IMR-90 (cell line): ENCODE results near the gene CDK5R1. TPM values are rescaled to one million over a fixed set of nuclear protein-coding genes. Genes with fewer than 3 reads are reported as not detected.

Experiments
- ATAC-seq: fragments of 200-7000 bp; cut with Tn5 transposase; 2 replicates; pipeline ENCODE4 v1.9.1; 2020; ENCODE audit warnings: low read depth, mild to moderate bottlenecking, moderate library complexity
- BruUV-seq: library from RNA; stranded (reverse); fragments of 400-500 nt; replicated peaks from 2 replicates; lab custom pipeline; 2021; lab: Mats Ljungman, UMichigan
- CTCF ChIA-PET: fragments of 300-600 bp; formaldehyde crosslinking; extraction: SDS; loops from one replicate; lab custom pipeline; 2021; ENCODE audit warnings: antibody characterized with exemption; lab: Yijun Ruan, JAX
- POLR2A ChIA-PET: fragments of 300-600 bp; sonication (Branson Sonifier 250); formaldehyde crosslinking; loops from one replicate; lab custom pipeline; 2022; ENCODE audit warnings: antibody characterized with exemption; ENCODE audit not compliant: unreplicated experiment; lab: Charles Lee
- DNase-seq: peaks from one replicate; pipeline ENCODE4 v3.0.0; 2013
- H2AFZ ChIP-seq: replicated peaks from 2 replicates; pipeline ENCODE3; 2013; ENCODE audit warnings: low read length, mild to moderate bottlenecking; ENCODE audit not compliant: poor library complexity
- H2AK5ac ChIP-seq: 2 replicates; pipeline ENCODE4 v1.6.1; 2013; ENCODE audit warnings: low read depth, low read length, inconsistent platforms
- H2AK9ac ChIP-seq: replicated peaks from 2 replicates; pipeline ENCODE3; 2013; ENCODE audit warnings: mild to moderate bottlenecking, low read depth, low read length, moderate library complexity; ENCODE audit not compliant: poor library complexity
- H2BK120ac ChIP-seq: 2 replicates; pipeline ENCODE4 v1.6.1; 2013; ENCODE audit warnings: low read depth, low read length, inconsistent platforms
- H2BK15ac ChIP-seq: 3 replicates; pipeline ENCODE4 v1.6.1; 2013; ENCODE audit warnings: low read depth, low read length, inconsistent platforms
- H2BK20ac ChIP-seq: 2 replicates; pipeline ENCODE4 v1.6.1; 2013; ENCODE audit warnings: low read depth, mild to moderate bottlenecking, inconsistent platforms, low read length, moderate library complexity
- H2BK5ac ChIP-seq: 2 replicates; pipeline ENCODE4 v1.6.1; 2013; ENCODE audit warnings: mild to moderate bottlenecking, low read depth, low read length, inconsistent platforms; ENCODE audit not compliant: poor library complexity, severe bottlenecking
- H3K14ac ChIP-seq: replicated peaks from 2 replicates; pipeline ENCODE4 v1.6.1; 2013; ENCODE audit warnings: low read depth, low read length, inconsistent platforms
- H3K18ac ChIP-seq: 2 replicates; pipeline ENCODE4 v1.6.1; 2013; ENCODE audit warnings: low read depth, low read length, control low read depth
- H3K23ac ChIP-seq: 2 replicates; pipeline ENCODE4 v1.6.1; 2013; ENCODE audit warnings: low read depth, low read length, inconsistent platforms
- H3K27ac ChIP-seq: 2 replicates; pipeline ENCODE4 v1.5.1; 2013; ENCODE audit warnings: mild to moderate bottlenecking, control low read depth, low read length; ENCODE audit not compliant: insufficient read depth
- H3K27me3 ChIP-seq: 2 replicates; pipeline ENCODE4 v1.6.1; 2013; ENCODE audit warnings: low read length; ENCODE audit not compliant: control insufficient read depth, insufficient read depth
- H3K36me3 ChIP-seq: 2 replicates; pipeline ENCODE4 v1.6.1; 2013; ENCODE audit warnings: low read length, mixed read lengths; ENCODE audit not compliant: control insufficient read depth, insufficient read depth
- H3K4ac ChIP-seq: 2 replicates; pipeline ENCODE4 v1.6.1; 2013; ENCODE audit warnings: low read depth, low read length, inconsistent platforms
- H3K4me1 ChIP-seq: 2 replicates; pipeline ENCODE4 v1.6.1; 2013; ENCODE audit warnings: low read length, mixed read lengths; ENCODE audit not compliant: control insufficient read depth, insufficient read depth
- H3K4me2 ChIP-seq: 2 replicates; pipeline ENCODE4 v1.6.1; 2013; ENCODE audit warnings: low read depth, mild to moderate bottlenecking, control low read depth, low read length, moderate library complexity
- H3K4me3 ChIP-seq: 2 replicates; pipeline ENCODE4 v1.5.1; 2013; ENCODE audit warnings: low read depth, mild to moderate bottlenecking, control low read depth, low read length, moderate library complexity; ENCODE audit not compliant: insufficient read depth
- H3K56ac ChIP-seq: 2 replicates; pipeline ENCODE4 v1.6.1; 2013; ENCODE audit warnings: low read length, inconsistent platforms; ENCODE audit not compliant: insufficient read depth; ENCODE audit errors: extremely low read depth
- H3K79me1 ChIP-seq, 2 experiments: 2 replicates each; pipeline ENCODE4 v1.6.1; 2013; ENCODE audit warnings: low read length in 2 of 2, inconsistent platforms in 1 of 2, low read depth in 1 of 2
- H3K9ac ChIP-seq: 2 replicates; pipeline ENCODE4 v1.6.1; 2013; ENCODE audit warnings: low read depth, low read length, control low read depth
- H3K9me1 ChIP-seq: 2 replicates; pipeline ENCODE4 v1.6.1; 2013; ENCODE audit warnings: low read length, inconsistent platforms; ENCODE audit not compliant: insufficient read depth
- H3K9me3 ChIP-seq: 2 replicates; pipeline ENCODE4 v1.6.1; 2013; ENCODE audit warnings: low read length; ENCODE audit not compliant: control insufficient read depth, insufficient read depth
- H4K20me1 ChIP-seq: 2 replicates; pipeline ENCODE4 v1.6.1; 2013; ENCODE audit warnings: low read length, inconsistent platforms; ENCODE audit not compliant: insufficient read depth
- H4K5ac ChIP-seq: 2 replicates; pipeline ENCODE4 v1.6.1; 2013; ENCODE audit warnings: mild to moderate bottlenecking, low read depth, low read length, control low read depth
- H4K8ac ChIP-seq, 2 experiments: 2 replicates each; pipeline ENCODE4 v1.6.1; 2013; ENCODE audit warnings: low read depth in 2 of 2, low read length in 2 of 2, control low read depth in 1 of 2, inconsistent platforms in 1 of 2
- H4K91ac ChIP-seq: 2 replicates; pipeline ENCODE4 v1.6.1; 2013; ENCODE audit warnings: low read depth, low read length, inconsistent platforms; ENCODE audit not compliant: insufficient read depth
- BHLHE40 ChIP-seq: fragments of 150-350 bp; IDR thresholded peaks from 2 replicates; pipeline ENCODE4 v1.6.1; 2016; ENCODE audit warnings: mild to moderate bottlenecking, low read depth, low read length
- CTCF ChIP-seq: conservative IDR thresholded peaks from 2 replicates; pipeline ENCODE4 v1.5.1; 2012; ENCODE audit warnings: mild to moderate bottlenecking, low read depth, low read length, improper control_type of control experiment
- ELK1 ChIP-seq: fragments of 150-350 bp; IDR thresholded peaks from 2 replicates; pipeline ENCODE4 v1.6.1; 2016; ENCODE audit warnings: low read depth, mild to moderate bottlenecking, low read length, moderate library complexity, borderline replicate concordance
- FOS ChIP-seq: fragments of 150-350 bp; IDR thresholded peaks from 2 replicates; pipeline ENCODE4 v1.6.1; 2016; ENCODE audit warnings: low read depth, low read length
- MAFK ChIP-seq: IDR thresholded peaks from 2 replicates; pipeline ENCODE4 v1.6.1; 2012; ENCODE audit warnings: low read depth, low read length, improper control_type of control experiment
- MAZ ChIP-seq: IDR thresholded peaks from 2 replicates; pipeline ENCODE4 v1.6.1; 2012; ENCODE audit warnings: low read depth, mild to moderate bottlenecking, low read length, improper control_type of control experiment, moderate library complexity, borderline replicate concordance
- POLR2A ChIP-seq: IDR thresholded peaks from 2 replicates; pipeline ENCODE4 v1.6.1; 2012; ENCODE audit warnings: mild to moderate bottlenecking, low read depth, low read length
- RAD21 ChIP-seq: IDR thresholded peaks from 2 replicates; pipeline ENCODE4 v1.6.1; 2012; ENCODE audit warnings: low read length, improper control_type of control experiment
- RCOR1 ChIP-seq: IDR thresholded peaks from 2 replicates; pipeline ENCODE4 v1.6.1; 2012; ENCODE audit warnings: mild to moderate bottlenecking, low read length, improper control_type of control experiment; ENCODE audit not compliant: insufficient replicate concordance
- RFX5 ChIP-seq: IDR thresholded peaks from 2 replicates; pipeline ENCODE4 v1.8.0; 2012; ENCODE audit warnings: low read depth, mild to moderate bottlenecking, low read length, moderate library complexity
- SMC3 ChIP-seq: fragments of 150-350 bp; IDR thresholded peaks from 2 replicates; pipeline ENCODE4 v1.6.1; 2016; ENCODE audit warnings: low read depth, mild to moderate bottlenecking, antibody characterized with exemption, low read length, moderate library complexity
- USF2 ChIP-seq: fragments of 150-350 bp; IDR thresholded peaks from 2 replicates; pipeline ENCODE4 v1.6.1; 2017; ENCODE audit warnings: mild to moderate bottlenecking, antibody characterized with exemption, low read length, low read depth
- WGBS, 2 experiments: methylation state at CpG; one replicate each; pipeline versions ENCODE4 v1.1.5 to v1.1.7; 2013; ENCODE audit warnings: missing lambda C conversion rate in 2 of 2; ENCODE audit not compliant: insufficient read length in 1 of 2; ENCODE audit errors: extremely low coverage in 2 of 2; 5-methylcytosine and 5-hydroxymethylcytosine counted together
- dilution Hi-C: fragments of 300-500 bp; cut with HindIII; formaldehyde crosslinking; loops from one replicate; pipeline ENCODE4 v1.14.3; 2018; ENCODE audit warnings: low sequenced_read_pairs; ENCODE audit not compliant: unreplicated experiment
- in situ Hi-C: fragments of 300-500 bp; cut with MboI; formaldehyde crosslinking; loops from 3 replicates; pipeline ENCODE4 v1.14.3; 2019; ENCODE audit warnings: low sequenced_read_pairs, inconsistent platforms, mixed read lengths
- intact Hi-C: fragments of 100-400 bp; cut with micrococcal nuclease; formaldehyde crosslinking; loops from 2 replicates; pipeline ENCODE4 v1.10.0; 2022
- polyA plus RNA-seq, 3 experiments: library from polyadenylated mRNA; depleted of rRNA; stranded (reverse); fragments of >200 nt; gene quantifications; 2 replicates each; pipeline ENCODE4 v1.2.3, GENCODE V29; 2012; ENCODE audit warnings: low replicate concordance in 1 of 3
- total RNA-seq: library from RNA; depleted of rRNA; stranded (reverse); fragments of >200 nt; gene quantifications from 2 replicates; pipeline ENCODE4 v1.2.3, GENCODE V29; 2012

The CDK5R1 gene
- total and polyA plus RNA-seq, 2 of the 4 experiments (the other 2 are of a cell fraction) = 0.36 to 0.74 TPM

- ChIA-PET POLR2A (interaction anchor here (0.6 kb wide), 1 partner anchor 11 kb away, joined by 3 read pairs; no protein-coding TSS in a partner anchor), CTCF (interaction anchor here (0.6 kb wide), 1 partner anchor 72 kb away, joined by 4 read pairs; no protein-coding TSS in a partner anchor)
- H3K4me2 ChIP-seq = peak overlapping the region; percentile 28
- no peaks in the 10 kb centered on the region for H3K79me1 ChIP-seq
- no peak overlapping the region for H3K23ac ChIP-seq
- H3K9ac ChIP-seq = no peak overlapping the region
- no peak overlapping the region for H2BK20ac ChIP-seq
- DNase-seq = no peak
- no peak overlapping the region for H4K8ac ChIP-seq
- no peaks in the 10 kb centered on the region for H4K20me1 ChIP-seq
- no peak overlapping the region for H3K56ac ChIP-seq
- H3K9me1 ChIP-seq = 0 out of 2 replicates have a peak, but pooled peaks cover 2% of the 10 kb centered on the region
- peak overlapping the region; percentile 56 for H2AFZ ChIP-seq
- no peaks in the 10 kb centered on the region for H3K36me3 ChIP-seq
- TF ChIP-seq MAZ = no peak
- no peak for TF ChIP-seq ELK1
- no peak for TF ChIP-seq SMC3
- TF ChIP-seq RCOR1 = no peak
- no peak for TF ChIP-seq CTCF
- no peak for TF ChIP-seq BHLHE40
- no peak for TF ChIP-seq POLR2A
- no peak for TF ChIP-seq RFX5
- TF ChIP-seq USF2 = no peak
- no peak for TF ChIP-seq FOS
- no peak for TF ChIP-seq MAFK
- no peak for TF ChIP-seq RAD21
- H3K9me3 ChIP-seq = no peaks in the 10 kb centered on the region
- no peak overlapping the region for H2AK5ac ChIP-seq
- H4K91ac ChIP-seq = no peak overlapping the region
- no peak overlapping the region for H2BK5ac ChIP-seq
- no peak overlapping the region for H2AK9ac ChIP-seq
- no peaks in the 10 kb centered on the region; the same call in 1 of the 2 replicates for H3K4me1 ChIP-seq
- H2BK120ac ChIP-seq = no peak overlapping the region
- intact Hi-C loops = no loop called here
- ATAC-seq = peak; percentile 35
- dilution Hi-C loops = no loop called here
- H2BK15ac ChIP-seq = no peak overlapping the region
- H3K27me3 ChIP-seq = peaks cover 19% of the 10 kb centered on the region
- no peak overlapping the region for H3K4me3 ChIP-seq
- in situ Hi-C loops = no loop called here
- H3K27ac ChIP-seq = no peak overlapping the region
- no peak overlapping the region for H3K14ac ChIP-seq
- H4K5ac ChIP-seq = no peak overlapping the region
- 8% methylated on average over 4 of the region's 17 CpGs; no CpG with 5 or more reads in 1 of the 2 experiments for WGBS, 2 experiments
- BruUV-seq = no TSS peak
- H3K18ac ChIP-seq = no peak overlapping the region
- no peak overlapping the region for H3K4ac ChIP-seq
Measured at GRCh38 chr17:32520104-32520701, 33.4 kb downstream of the CDK5R1 start.
